ENCODE data around the gene SPINK13. TPM values are rescaled to one million over a fixed set of nuclear protein-coding genes. Genes with fewer than 3 reads are reported as not detected.
A peak's percentile ranks its signal among the peaks of the same experiment; 100 is the strongest.
"Not testable (repeated sequence)": the region's sequence is repeated elsewhere in the genome, so short reads cannot be mapped to it uniquely, and the experiment has no call there.

Gene SPINK13
- total and polyA plus RNA-seq, 2 experiments from 2014 or later: 0.59 TPM; not detected in 1

GRCh38 chr5:148259288-148259687 is 9.3 kb upstream of the SPINK13 start:
- H3K36me3 ChIP-seq: no peaks in the 10 kb centered on the region
- no peak overlapping the region for H3K4me3 ChIP-seq
- H3K27ac ChIP-seq: no peak overlapping the region
- no peaks in the 10 kb centered on the region for H3K27me3 ChIP-seq
- H3K4me1 ChIP-seq (ENCODE audit: low read depth): no peaks in the 10 kb centered on the region
- no peak for TF ChIP-seq CTCF (IDR thresholded peaks at IDR 0.05; ENCODE audit: low read depth, low read length)
- DNase-seq (ENCODE audit: low read depth in 1 of 2, low spot score in 1 of 2): no peak
- H3K9me3 ChIP-seq (ENCODE audit: low read depth): no peaks in the 10 kb centered on the region

- no peaks in the 10 kb centered on the region for H3K36me3 ChIP-seq
- no peak overlapping the region for H3K4me3 ChIP-seq
- no peak for DNase-seq (ENCODE audit: low read depth in 1 of 2, low spot score in 1 of 2)
- H3K9me3 ChIP-seq (ENCODE audit: low read depth): no peaks in the 10 kb centered on the region
- TF ChIP-seq CTCF (IDR thresholded peaks at IDR 0.05; ENCODE audit: low read depth, low read length): no peak
- no peak overlapping the region for H3K27ac ChIP-seq
- H3K4me1 ChIP-seq (ENCODE audit: low read depth): no peaks in the 10 kb centered on the region
- no peaks in the 10 kb centered on the region for H3K27me3 ChIP-seq
Observed at GRCh38 chr5:148261221-148261620, 7.4 kb upstream of the SPINK13 start.

- Histone ChIP-seq H3K27me3 (no peaks in the 10 kb centered on the region), H3K4me3 (no peak overlapping the region), H3K9me3 (ENCODE audit: low read depth) (no peaks in the 10 kb centered on the region), H3K27ac (no peak overlapping the region), H3K36me3 (no peaks in the 10 kb centered on the region), H3K4me1 (ENCODE audit: low read depth) (no peaks in the 10 kb centered on the region)
- DNase-seq (ENCODE audit: low read depth in 1 of 2, low spot score in 1 of 2): peak in 1 of 2 donors; percentile 4
- TF ChIP-seq CTCF (IDR thresholded peaks at IDR 0.05; ENCODE audit: low read depth, low read length): no peak
Observed at GRCh38 chr5:148267962-148268361, 632 bp upstream of the SPINK13 start.

GRCh38 chr5:148275129-148275528 is 6.5 kb downstream of the SPINK13 start:
- not testable (repeated sequence) for H3K27ac ChIP-seq; H3K4me1 ChIP-seq (ENCODE audit: low read depth); H3K27me3 ChIP-seq; H3K9me3 ChIP-seq (ENCODE audit: low read depth); H3K4me3 ChIP-seq; DNase-seq (ENCODE audit: low read depth in 1 of 2, low spot score in 1 of 2); H3K36me3 ChIP-seq

GRCh38 chr5:148280893-148281292 is 12.3 kb downstream of the SPINK13 start:
- H3K9me3 ChIP-seq (ENCODE audit: low read depth); H3K4me3 ChIP-seq; H3K4me1 ChIP-seq (ENCODE audit: low read depth); H3K27me3 ChIP-seq; DNase-seq (ENCODE audit: low read depth in 1 of 2, low spot score in 1 of 2); H3K27ac ChIP-seq; H3K36me3 ChIP-seq: not testable (repeated sequence)

GRCh38 chr5:148281336-148281735 is 12.7 kb downstream of the SPINK13 start:
- not testable (repeated sequence) for H3K36me3 ChIP-seq; H3K4me3 ChIP-seq; H3K9me3 ChIP-seq (ENCODE audit: low read depth); DNase-seq (ENCODE audit: low read depth in 1 of 2, low spot score in 1 of 2); H3K4me1 ChIP-seq (ENCODE audit: low read depth); H3K27me3 ChIP-seq; H3K27ac ChIP-seq

- no peak overlapping the region for H3K27ac ChIP-seq
- H3K36me3 ChIP-seq: no peaks in the 10 kb centered on the region
- no peaks in the 10 kb centered on the region for H3K9me3 ChIP-seq (ENCODE audit: low read depth)
- no peak overlapping the region for H3K4me3 ChIP-seq
- DNase-seq (ENCODE audit: low read depth in 1 of 2, low spot score in 1 of 2): peak; percentile 42 to 59
- H3K27me3 ChIP-seq: no peaks in the 10 kb centered on the region
- peak; percentile 52 for TF ChIP-seq CTCF (IDR thresholded peaks at IDR 0.05; ENCODE audit: low read depth, low read length)
- H3K4me1 ChIP-seq (ENCODE audit: low read depth): peaks cover 4% of the 10 kb centered on the region
Observed at GRCh38 chr5:148290271-148291195, 21.9 kb downstream of the SPINK13 start.

All from cardiac muscle cell (in vitro differentiated cells and primary cell).